Neural cell (in vitro differentiated cells): Measurements from ENCODE around the gene COIL. TPM values are rescaled to one million over a fixed set of nuclear protein-coding genes. Genes with fewer than 3 reads are reported as not detected.

Experiments
- H2AFZ ChIP-seq: fragments of 200-600, 300-800 bp; sonication (generic), shearing (Covaris generic); 2 replicates; pipeline ENCODE4 v1.6.0; 2014; ENCODE audit warnings: low read depth, mild to moderate bottlenecking, antibody characterized with exemption, low read length, moderate library complexity
- H3F3A ChIP-seq: fragments of 200-600 bp; shearing (Covaris generic); 2 replicates; pipeline ENCODE4 v1.6.1; 2016; ENCODE audit warnings: mild to moderate bottlenecking, moderate library complexity, mixed read lengths, antibody characterized with exemption, low read length; ENCODE audit not compliant: insufficient read depth, poor library complexity, severe bottlenecking
- H3K27ac ChIP-seq: fragments of 200-600, 300-800 bp; sonication (generic), shearing (Covaris generic); 2 replicates; pipeline ENCODE4 v1.5.1; 2014; ENCODE audit warnings: mild to moderate bottlenecking, low read length, moderate library complexity
- H3K27me3 ChIP-seq: fragments of 300-800, 200-600 bp; sonication (generic), shearing (Covaris generic); 2 replicates; pipeline ENCODE4 v1.6.0; 2014; ENCODE audit warnings: mild to moderate bottlenecking, low read depth, low read length, moderate library complexity; ENCODE audit not compliant: insufficient read depth
- H3K36me3 ChIP-seq: fragments of 300-800, 200-600 bp; sonication (generic), shearing (Covaris generic); 2 replicates; pipeline ENCODE4 v1.5.1; 2014; ENCODE audit warnings: mild to moderate bottlenecking, antibody characterized with exemption, low read length, moderate library complexity; ENCODE audit not compliant: insufficient read depth
- H3K4me2 ChIP-seq: fragments of 300-800, 200-600 bp; sonication (generic), shearing (Covaris generic); 2 replicates; pipeline ENCODE4 v1.6.0; 2014; ENCODE audit warnings: mild to moderate bottlenecking, low read length
- H3K4me3 ChIP-seq: fragments of 300-800, 200-600 bp; sonication (generic), shearing (Covaris generic); 2 replicates; pipeline ENCODE4 v1.5.1; 2014; ENCODE audit warnings: mild to moderate bottlenecking, low read length, moderate library complexity
- H3K79me2 ChIP-seq: fragments of 200-600 bp; shearing (Covaris generic); replicated peaks from 2 replicates; pipeline ENCODE4 v1.6.0; 2014; ENCODE audit warnings: mild to moderate bottlenecking, low read length, moderate library complexity; ENCODE audit not compliant: insufficient read depth
- H3K9ac ChIP-seq: fragments of 300-800, 200-600 bp; sonication (generic), shearing (Covaris generic); 2 replicates; pipeline ENCODE4 v1.6.1; 2016; ENCODE audit warnings: mild to moderate bottlenecking, low read length, mixed read lengths
- H3K9me2 ChIP-seq: fragments of 200-600 bp; shearing (Covaris generic); 2 replicates; pipeline ENCODE4 v1.6.1; 2016; ENCODE audit warnings: mild to moderate bottlenecking, low read length, mixed read lengths; ENCODE audit not compliant: insufficient read depth
- H3K9me3 ChIP-seq: fragments of 200-600, 300-800 bp; sonication (generic), shearing (Covaris generic); 2 replicates; pipeline ENCODE4 v1.6.1; 2016; ENCODE audit warnings: mild to moderate bottlenecking, mixed run types, low read length, moderate library complexity, mixed read lengths
- H4K20me1 ChIP-seq: fragments of 200-600 bp; shearing (Covaris generic); 2 replicates; pipeline ENCODE4 v1.6.1; 2016; ENCODE audit warnings: mild to moderate bottlenecking, mixed run types; ENCODE audit not compliant: insufficient read depth
- EP300 ChIP-seq: fragments of 450-650 bp; conservative IDR thresholded peaks from 2 replicates; pipeline ENCODE4 v1.6.1; 2014; ENCODE audit warnings: antibody characterized with exemption, mild to moderate bottlenecking, moderate library complexity; ENCODE audit not compliant: poor library complexity, severe bottlenecking
- MXI1 ChIP-seq: fragments of 450-650 bp; conservative IDR thresholded peaks from 2 replicates; pipeline ENCODE4 v1.6.1; 2014; ENCODE audit warnings: antibody characterized with exemption, mild to moderate bottlenecking; ENCODE audit not compliant: poor library complexity, severe bottlenecking
- POLR2AphosphoS5 ChIP-seq: IDR thresholded peaks from 2 replicates; pipeline ENCODE4 v1.6.1; 2012
- RAD21 ChIP-seq: fragments of 450-650 bp; conservative IDR thresholded peaks from 2 replicates; pipeline ENCODE4 v1.6.1; 2014; ENCODE audit warnings: antibody characterized with exemption, mild to moderate bottlenecking, moderate library complexity
- SMC3 ChIP-seq: fragments of 450-650 bp; conservative IDR thresholded peaks from 2 replicates; pipeline ENCODE4 v1.6.1; 2014; ENCODE audit warnings: antibody characterized with exemption, mild to moderate bottlenecking, moderate library complexity; ENCODE audit not compliant: poor library complexity
- TAF1 ChIP-seq: IDR thresholded peaks from 2 replicates; pipeline ENCODE4 v1.6.1; 2012; ENCODE audit warnings: low read depth
- polyA plus RNA-seq: library from polyadenylated mRNA; depleted of rRNA; stranded (reverse); fragments of >200 nt; gene quantifications from 2 replicates; pipeline ENCODE4 v1.2.3, GENCODE V29; 2014
- TF ChIP-seq, protein P1 (sequence below): IDR thresholded peaks from 2 replicates; pipeline ENCODE4 v1.6.1; 2012; ENCODE audit warnings: borderline replicate concordance
- TF ChIP-seq, protein P2 (sequence below): fragments of 450-650 bp; IDR thresholded peaks from 2 replicates; pipeline ENCODE4 v1.5.1; 2014; ENCODE audit warnings: antibody characterized with exemption, mild to moderate bottlenecking, moderate library complexity; ENCODE audit not compliant: poor library complexity, severe bottlenecking

The COIL gene
- polyA plus RNA-seq, 1 donor from 2014 or later, result 39.1 TPM

DNA sequence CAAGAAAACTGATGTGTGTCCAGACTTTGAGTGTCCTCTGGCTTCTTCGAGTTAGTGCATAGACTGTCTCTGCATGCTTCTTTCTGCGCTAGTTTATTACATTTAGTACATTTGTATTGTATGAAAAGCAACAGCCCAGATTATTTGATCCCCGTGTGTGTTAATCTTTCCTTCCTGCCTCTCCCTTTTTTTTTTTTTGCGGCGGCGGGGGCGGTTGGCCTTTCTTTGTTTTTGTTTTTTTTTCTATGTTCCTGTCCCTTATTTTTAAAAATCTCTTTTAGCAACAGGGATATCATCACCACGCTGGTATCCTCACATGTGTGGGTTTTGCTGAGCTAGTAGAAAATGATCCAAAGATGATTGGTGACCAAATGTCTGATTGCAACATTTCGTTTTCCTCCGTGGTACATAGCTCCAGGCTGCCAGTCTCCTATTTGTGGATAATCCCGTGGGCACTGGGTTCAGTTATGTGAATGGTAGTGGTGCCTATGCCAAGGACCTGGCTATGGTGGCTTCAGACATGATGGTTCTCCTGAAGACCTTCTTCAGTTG is 26.5 kb upstream of the COIL start:
- no peak overlapping the region for H2AFZ ChIP-seq
- no peak overlapping the region for H3K4me3 ChIP-seq
- H3K36me3 ChIP-seq, result no peaks in the 10 kb centered on the region
- H3K9ac ChIP-seq, result no peak overlapping the region
- no peak overlapping the region for H3K4me2 ChIP-seq
- H4K20me1 ChIP-seq, result no peaks in the 10 kb centered on the region
- H3K9me3 ChIP-seq, result no peaks in the 10 kb centered on the region
- no peaks in the 10 kb centered on the region for H3K9me2 ChIP-seq
- TF ChIP-seq RAD21 (no peak), EP300 (no peak), SMC3 (no peak), TAF1 (no peak), POLR2AphosphoS5 (no peak)
- TF ChIP-seq, protein P1, sequence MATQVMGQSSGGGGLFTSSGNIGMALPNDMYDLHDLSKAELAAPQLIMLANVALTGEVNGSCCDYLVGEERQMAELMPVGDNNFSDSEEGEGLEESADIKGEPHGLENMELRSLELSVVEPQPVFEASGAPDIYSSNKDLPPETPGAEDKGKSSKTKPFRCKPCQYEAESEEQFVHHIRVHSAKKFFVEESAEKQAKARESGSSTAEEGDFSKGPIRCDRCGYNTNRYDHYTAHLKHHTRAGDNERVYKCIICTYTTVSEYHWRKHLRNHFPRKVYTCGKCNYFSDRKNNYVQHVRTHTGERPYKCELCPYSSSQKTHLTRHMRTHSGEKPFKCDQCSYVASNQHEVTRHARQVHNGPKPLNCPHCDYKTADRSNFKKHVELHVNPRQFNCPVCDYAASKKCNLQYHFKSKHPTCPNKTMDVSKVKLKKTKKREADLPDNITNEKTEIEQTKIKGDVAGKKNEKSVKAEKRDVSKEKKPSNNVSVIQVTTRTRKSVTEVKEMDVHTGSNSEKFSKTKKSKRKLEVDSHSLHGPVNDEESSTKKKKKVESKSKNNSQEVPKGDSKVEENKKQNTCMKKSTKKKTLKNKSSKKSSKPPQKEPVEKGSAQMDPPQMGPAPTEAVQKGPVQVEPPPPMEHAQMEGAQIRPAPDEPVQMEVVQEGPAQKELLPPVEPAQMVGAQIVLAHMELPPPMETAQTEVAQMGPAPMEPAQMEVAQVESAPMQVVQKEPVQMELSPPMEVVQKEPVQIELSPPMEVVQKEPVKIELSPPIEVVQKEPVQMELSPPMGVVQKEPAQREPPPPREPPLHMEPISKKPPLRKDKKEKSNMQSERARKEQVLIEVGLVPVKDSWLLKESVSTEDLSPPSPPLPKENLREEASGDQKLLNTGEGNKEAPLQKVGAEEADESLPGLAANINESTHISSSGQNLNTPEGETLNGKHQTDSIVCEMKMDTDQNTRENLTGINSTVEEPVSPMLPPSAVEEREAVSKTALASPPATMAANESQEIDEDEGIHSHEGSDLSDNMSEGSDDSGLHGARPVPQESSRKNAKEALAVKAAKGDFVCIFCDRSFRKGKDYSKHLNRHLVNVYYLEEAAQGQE, result no peak
- no peaks in the 10 kb centered on the region for H3F3A ChIP-seq
- H3K27ac ChIP-seq, result no peak overlapping the region
- H3K27me3 ChIP-seq, result no peaks in the 10 kb centered on the region
- H3K79me2 ChIP-seq, result no peaks in the 10 kb centered on the region

DNA sequence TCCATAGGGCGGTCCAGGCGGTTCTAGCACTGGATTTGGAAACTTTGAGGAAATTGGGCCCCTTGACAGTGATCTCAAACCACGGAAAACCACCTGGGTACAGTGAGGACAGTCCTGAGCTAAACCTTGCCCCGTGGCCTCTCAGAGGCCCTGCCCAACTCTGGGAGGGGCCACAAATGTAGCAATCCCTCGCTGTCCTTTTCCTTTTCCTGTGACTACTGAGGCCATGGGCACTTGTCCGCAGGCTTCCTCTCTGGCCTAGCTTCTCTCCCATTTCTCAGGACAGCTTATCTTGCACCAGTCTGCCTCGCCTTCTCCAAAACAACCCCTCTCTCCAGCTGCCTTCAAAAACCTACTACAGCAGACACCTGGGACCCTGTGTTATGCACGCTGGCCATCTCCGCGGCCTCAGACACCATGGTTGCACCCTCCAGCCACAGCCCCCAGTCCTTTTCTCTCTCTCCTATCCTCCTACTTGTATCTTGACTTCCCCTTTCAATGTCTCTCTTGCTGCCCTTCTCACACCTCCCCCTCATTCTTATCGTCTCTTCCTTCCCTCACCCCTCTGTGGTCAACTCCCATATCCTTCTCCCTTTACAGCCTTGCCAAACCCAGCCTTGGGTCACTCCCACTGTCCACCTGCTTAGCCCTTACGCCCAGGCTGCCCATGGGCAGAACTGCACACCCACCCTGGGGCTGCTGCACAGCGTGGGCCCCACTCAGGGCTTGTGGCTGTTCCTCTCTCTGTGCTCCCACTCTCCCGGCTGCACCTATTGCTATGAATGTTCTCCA is 24.7 kb upstream of the COIL start:
- H4K20me1 ChIP-seq, result no peaks in the 10 kb centered on the region
- TF ChIP-seq MXI1, result no peak
- TF ChIP-seq, protein P2, sequence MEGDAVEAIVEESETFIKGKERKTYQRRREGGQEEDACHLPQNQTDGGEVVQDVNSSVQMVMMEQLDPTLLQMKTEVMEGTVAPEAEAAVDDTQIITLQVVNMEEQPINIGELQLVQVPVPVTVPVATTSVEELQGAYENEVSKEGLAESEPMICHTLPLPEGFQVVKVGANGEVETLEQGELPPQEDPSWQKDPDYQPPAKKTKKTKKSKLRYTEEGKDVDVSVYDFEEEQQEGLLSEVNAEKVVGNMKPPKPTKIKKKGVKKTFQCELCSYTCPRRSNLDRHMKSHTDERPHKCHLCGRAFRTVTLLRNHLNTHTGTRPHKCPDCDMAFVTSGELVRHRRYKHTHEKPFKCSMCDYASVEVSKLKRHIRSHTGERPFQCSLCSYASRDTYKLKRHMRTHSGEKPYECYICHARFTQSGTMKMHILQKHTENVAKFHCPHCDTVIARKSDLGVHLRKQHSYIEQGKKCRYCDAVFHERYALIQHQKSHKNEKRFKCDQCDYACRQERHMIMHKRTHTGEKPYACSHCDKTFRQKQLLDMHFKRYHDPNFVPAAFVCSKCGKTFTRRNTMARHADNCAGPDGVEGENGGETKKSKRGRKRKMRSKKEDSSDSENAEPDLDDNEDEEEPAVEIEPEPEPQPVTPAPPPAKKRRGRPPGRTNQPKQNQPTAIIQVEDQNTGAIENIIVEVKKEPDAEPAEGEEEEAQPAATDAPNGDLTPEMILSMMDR, result no peak
- TF ChIP-seq, protein P1, result no peak
- H3K27me3 ChIP-seq, result no peaks in the 10 kb centered on the region
- no peak overlapping the region for H3K4me3 ChIP-seq
- H3K4me2 ChIP-seq, result no peak overlapping the region
- H2AFZ ChIP-seq, result no peak overlapping the region
- H3K36me3 ChIP-seq, result no peaks in the 10 kb centered on the region
- no peaks in the 10 kb centered on the region for H3K79me2 ChIP-seq
- no peaks in the 10 kb centered on the region for H3K9me2 ChIP-seq
- no peak overlapping the region for H3K27ac ChIP-seq
- H3K9me3 ChIP-seq, result no peaks in the 10 kb centered on the region
- no peaks in the 10 kb centered on the region for H3F3A ChIP-seq
- no peak overlapping the region for H3K9ac ChIP-seq
